Measurements from ENCODE around the gene COX17. TPM values are rescaled to one million over a fixed set of nuclear protein-coding genes. Genes with fewer than 3 reads are reported as not detected.
A peak's percentile ranks its signal among the peaks of the same experiment; 100 is the strongest.

COX17 gene
- total and polyA plus RNA-seq, 12 donors = 38.3 to 555 (median 104) TPM

DNA sequence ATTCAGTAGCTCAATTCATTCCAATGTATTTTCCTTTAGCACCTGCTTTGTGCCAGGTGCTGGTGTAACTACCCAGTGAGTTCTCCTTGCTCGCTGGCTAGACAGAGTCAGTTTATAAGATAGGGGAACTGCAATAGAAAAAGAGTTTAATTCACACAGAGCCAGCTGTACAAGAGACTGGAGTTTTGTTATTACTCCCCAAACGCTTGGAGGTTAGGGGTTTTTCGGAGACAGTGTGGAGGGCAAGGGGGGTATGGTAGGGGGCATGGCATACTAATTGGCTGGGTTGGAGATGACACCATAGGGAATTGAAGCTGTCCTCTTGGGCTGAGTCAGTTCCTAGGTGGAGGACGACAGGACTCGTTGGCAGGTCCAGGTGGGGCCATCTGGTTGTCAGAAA, 20.2 kb upstream of the COX17 start:
- H3K9me3 ChIP-seq (replicated peaks in 1 of 3) = no peaks in the 10 kb centered on the region
- 84 to 95% (median 92%) methylated on average over 5 of the region's 5 CpGs for WGBS, 4 donors
- no peaks in the 10 kb centered on the region for H3K36me3 ChIP-seq (replicated peaks in 1 of 2)
- no peak overlapping the region for H3K4me3 ChIP-seq
- no peak overlapping the region for H3K27ac ChIP-seq
- DNase-seq = no peak
- TF ChIP-seq, protein P1, sequence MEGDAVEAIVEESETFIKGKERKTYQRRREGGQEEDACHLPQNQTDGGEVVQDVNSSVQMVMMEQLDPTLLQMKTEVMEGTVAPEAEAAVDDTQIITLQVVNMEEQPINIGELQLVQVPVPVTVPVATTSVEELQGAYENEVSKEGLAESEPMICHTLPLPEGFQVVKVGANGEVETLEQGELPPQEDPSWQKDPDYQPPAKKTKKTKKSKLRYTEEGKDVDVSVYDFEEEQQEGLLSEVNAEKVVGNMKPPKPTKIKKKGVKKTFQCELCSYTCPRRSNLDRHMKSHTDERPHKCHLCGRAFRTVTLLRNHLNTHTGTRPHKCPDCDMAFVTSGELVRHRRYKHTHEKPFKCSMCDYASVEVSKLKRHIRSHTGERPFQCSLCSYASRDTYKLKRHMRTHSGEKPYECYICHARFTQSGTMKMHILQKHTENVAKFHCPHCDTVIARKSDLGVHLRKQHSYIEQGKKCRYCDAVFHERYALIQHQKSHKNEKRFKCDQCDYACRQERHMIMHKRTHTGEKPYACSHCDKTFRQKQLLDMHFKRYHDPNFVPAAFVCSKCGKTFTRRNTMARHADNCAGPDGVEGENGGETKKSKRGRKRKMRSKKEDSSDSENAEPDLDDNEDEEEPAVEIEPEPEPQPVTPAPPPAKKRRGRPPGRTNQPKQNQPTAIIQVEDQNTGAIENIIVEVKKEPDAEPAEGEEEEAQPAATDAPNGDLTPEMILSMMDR (IDR thresholded peaks at IDR 0.05) = no peak
- TF ChIP-seq POLR2A (IDR thresholded peaks at IDR 0.05) = no peak
- no peaks in the 10 kb centered on the region for H3K27me3 ChIP-seq
- intact Hi-C loops (cut with DNase I) = no loop called here
- H3K4me1 ChIP-seq (replicated peaks in 1 of 2) = peaks cover 0 to 5% of the 10 kb centered on the region in 2 donors

DNA sequence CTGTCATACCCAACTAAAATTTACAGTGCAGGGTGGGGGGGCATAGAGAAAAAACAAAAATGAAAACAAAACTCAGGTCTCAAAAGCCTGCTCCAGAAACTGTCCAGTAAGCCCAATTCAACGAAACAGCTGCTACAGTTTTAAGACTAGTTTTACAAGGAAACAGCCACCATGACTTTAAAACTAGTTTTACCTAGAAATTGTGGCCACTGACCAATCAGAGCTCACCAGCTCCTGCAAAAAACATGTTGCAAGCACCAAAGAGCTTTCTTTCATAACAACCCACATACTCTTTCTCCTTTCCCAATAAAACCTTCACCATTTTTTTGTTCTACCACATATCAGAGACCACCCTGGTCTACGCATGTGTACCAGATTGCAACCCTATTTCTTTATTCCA, 18.3 kb upstream of the COX17 start:
- H3K4me3 ChIP-seq = no peak overlapping the region
- no peaks in the 10 kb centered on the region for H3K9me3 ChIP-seq (replicated peaks in 1 of 3)
- TF ChIP-seq, protein P1 (IDR thresholded peaks at IDR 0.05) = no peak
- TF ChIP-seq POLR2A (IDR thresholded peaks at IDR 0.05) = no peak
- DNase-seq = no peak
- H3K27me3 ChIP-seq = no peaks in the 10 kb centered on the region
- intact Hi-C loops (cut with DNase I) = no loop called here
- H3K27ac ChIP-seq = no peak overlapping the region
- no peaks in the 10 kb centered on the region for H3K4me1 ChIP-seq (replicated peaks in 1 of 2)
- 90 to 93% (median 92%) methylated on average over 2 of the region's 2 CpGs for WGBS, 4 donors
- no peaks in the 10 kb centered on the region for H3K36me3 ChIP-seq (replicated peaks in 1 of 2)

DNA sequence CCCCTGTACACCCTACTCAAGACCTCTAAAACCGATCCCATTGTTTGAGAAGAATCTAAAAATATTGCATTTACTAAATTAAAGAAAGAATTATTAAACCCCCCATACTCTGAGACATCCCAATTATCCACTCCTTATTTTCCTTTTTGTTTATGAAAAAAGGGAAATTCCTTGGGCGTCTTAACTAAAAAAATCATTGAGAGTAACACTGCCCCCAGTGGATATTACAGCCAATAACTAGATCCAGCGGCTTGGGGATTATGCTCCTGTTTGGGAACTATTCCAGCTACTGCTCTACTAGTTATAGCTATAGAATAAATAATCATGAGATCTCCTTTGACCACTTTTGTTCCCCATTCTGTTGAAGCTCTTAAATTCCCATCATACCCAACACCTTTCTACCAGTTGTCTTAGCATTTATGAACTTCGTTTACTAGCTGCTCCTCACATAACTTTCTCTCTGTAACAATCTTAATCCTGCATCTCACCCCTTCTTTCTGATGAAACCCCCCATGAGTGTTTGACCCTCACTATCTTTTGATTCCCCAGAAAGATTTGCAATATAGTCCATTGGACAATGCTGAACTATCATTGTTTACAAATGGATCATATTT, 12.9 kb upstream of the COX17 start:
- H3K9me3 ChIP-seq (replicated peaks in 1 of 3) = no peaks in the 10 kb centered on the region
- intact Hi-C loops (cut with DNase I) = no loop called here
- no peaks in the 10 kb centered on the region for H3K36me3 ChIP-seq (replicated peaks in 1 of 2)
- H3K4me3 ChIP-seq = no peak overlapping the region
- WGBS, 4 donors = 46 to 48% (median 48%) methylated on average over 4 of the region's 4 CpGs
- DNase-seq = peak in 1 of 7 donors; percentile 16
- H3K4me1 ChIP-seq (replicated peaks in 1 of 2) = no peaks in the 10 kb centered on the region
- TF ChIP-seq, protein P1 (IDR thresholded peaks at IDR 0.05) = peak; percentile 42 to 55 (median 52)
- no peak for TF ChIP-seq POLR2A (IDR thresholded peaks at IDR 0.05)
- H3K27me3 ChIP-seq = no peaks in the 10 kb centered on the region
- no peak overlapping the region for H3K27ac ChIP-seq

DNA sequence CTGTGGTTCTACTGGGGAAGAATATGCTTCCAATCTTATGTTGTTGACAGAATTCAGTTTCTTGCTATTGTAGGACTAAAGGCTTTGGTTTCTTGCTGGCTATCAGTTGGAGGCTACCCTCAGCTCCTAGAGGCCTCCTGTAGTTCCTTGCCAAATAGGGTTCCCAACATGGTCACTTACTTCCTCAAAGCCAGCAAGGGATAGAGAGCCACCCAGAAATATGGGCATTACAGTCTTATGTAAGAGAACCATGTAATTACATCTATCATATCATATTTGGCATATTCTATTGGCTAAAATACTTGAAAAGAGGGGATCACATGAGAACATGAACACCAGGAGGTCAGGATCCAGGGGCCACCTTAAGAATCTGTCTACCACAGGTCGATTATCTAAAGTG, 6.2 kb upstream of the COX17 start:
- no peaks in the 10 kb centered on the region for H3K36me3 ChIP-seq (replicated peaks in 1 of 2)
- WGBS, 4 donors = 32 to 43% (median 38%) methylated on average over 1 of the region's 1 CpG
- intact Hi-C loops (cut with DNase I) = loop anchor here (10.0 kb wide), 2 partner anchors 89 to 409 kb away; partner anchors contain the start of gene PLA1A (in 1 of the 2)
- DNase-seq = no peak
- no peaks in the 10 kb centered on the region for H3K9me3 ChIP-seq (replicated peaks in 1 of 3)
- H3K4me1 ChIP-seq (replicated peaks in 1 of 2) = no peaks in the 10 kb centered on the region
- no peak overlapping the region for H3K4me3 ChIP-seq
- H3K27ac ChIP-seq = no peak overlapping the region
- no peak for TF ChIP-seq POLR2A (IDR thresholded peaks at IDR 0.05)
- TF ChIP-seq, protein P1 (IDR thresholded peaks at IDR 0.05) = no peak
- H3K27me3 ChIP-seq = no peaks in the 10 kb centered on the region

Data from adrenal gland (tissue), 12 donors.